ENCODE results near the gene E2F3.

The E2F3 gene

DNA sequence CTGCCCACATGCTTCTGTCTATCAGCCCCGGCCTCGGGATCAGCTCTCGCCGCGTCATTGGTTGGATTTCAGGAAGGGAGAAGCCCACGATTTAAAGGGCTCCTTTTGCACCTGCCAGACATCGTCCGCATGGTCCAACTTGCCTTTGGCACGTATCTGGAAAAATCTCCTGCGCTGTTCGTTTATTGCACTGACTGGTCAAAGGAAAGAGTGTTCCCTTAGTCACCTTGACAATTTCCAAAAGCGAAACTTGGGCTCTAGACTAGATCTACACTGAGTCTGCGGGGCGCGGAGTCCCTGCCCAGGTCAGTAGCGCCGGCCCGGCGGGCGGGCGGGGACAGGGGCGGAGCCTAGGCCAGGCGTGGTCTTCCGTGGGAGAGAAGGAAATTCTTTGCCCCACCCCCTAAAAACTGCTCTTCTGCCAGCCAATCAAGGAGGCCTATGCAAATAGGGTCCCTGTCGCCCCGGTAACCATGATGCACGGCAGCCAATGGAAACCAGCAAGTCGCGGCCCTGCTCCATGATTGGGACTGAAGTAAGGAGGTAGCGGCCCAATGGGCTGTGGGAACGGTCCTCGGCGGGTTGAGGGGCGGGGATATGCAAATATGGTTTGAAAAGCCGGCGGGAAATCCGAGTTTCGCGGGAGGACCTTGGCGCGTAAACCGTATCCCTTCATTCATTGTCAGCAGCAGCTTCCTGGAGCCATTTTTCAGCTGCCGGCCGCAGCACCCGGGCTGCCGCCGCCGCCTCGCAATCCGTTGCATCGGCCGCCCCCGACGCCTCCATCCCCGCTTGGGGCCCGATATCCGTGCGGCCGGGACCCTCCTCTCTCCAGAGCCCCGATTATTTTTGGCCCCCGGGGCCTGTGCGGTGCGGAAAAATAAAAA is at the start of gene E2F3:
E2F3 (plus strand) TSS at position 675 of the 887 bp plus-strand sequence. CDS start 354 bp downstream, outside the sequence.
- peak; percentile 87 to 90 for DNase-seq

DNA sequence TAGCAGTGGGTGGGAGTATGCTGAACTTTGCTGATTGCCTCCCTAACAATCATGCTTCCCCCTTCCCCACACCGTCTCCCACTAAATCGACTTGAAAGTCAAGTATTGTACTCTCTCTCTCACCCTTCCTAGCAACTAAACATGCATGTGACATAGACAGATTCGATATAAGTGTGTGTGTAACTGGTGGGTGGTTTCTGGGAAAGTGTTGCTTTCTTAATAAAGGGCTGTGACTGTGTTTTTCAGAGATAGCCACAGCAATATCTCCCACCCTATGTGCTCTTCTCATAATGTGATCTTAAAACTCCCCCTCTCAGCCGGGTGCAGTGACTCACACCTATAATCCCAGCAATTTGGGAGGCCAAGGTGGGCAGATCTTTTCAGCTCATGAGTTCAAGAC is 49.3 kb upstream of the E2F3 start:
- no peak for DNase-seq

DNA sequence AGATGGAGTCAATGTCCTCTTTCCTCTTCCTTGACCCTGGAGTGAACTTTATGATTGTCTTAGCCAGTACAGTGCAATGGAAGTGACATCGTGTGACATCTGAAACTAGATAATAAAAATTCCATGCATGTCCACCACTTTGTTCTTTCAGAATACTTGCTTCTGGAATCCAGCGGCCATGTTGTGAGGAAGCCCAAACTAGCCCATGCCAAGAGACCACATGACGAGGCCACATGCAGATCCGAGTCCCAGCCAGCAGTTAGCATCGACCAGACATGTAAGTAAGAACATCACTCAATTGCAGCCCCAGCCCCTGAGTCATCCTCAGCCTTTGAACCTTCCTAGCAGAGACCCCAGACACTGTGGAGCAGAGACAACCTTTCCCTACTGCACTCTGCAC is 48.5 kb upstream of the E2F3 start:
- DNase-seq, result no peak

- no peak for DNase-seq
Measured at GRCh38 chr6:20354366-20354765, 47.3 kb upstream of the E2F3 start.

DNA sequence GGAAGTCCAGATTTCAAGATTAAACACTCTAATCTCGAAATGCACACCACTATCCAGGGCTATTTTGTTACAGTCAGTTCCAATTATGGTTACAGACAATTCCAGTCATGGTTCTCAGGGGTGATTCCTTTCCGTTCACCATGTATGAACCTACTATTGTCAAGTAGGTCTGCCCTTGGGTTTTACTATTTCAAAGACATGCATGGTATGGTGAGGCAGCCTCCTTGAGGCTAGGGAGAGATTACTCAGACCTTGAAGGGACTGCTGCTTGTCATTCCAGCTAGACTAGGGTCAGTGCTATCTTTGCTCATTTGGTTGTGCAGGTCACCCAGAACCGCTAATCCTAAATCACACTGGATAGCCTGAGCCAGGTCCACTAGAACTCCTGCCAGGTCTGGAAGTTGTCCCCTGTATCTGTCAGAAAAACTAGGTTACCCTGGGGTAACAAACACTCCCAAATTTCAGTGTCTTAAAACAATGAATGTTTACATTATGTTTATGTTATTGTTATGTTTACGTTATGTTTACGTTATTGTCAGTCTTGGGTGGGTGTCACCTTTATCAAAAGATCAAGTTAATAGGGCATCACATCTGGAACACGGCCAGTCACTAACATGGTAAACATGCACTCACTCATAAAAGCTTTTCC is 41.1 kb upstream of the E2F3 start:
- DNase-seq, result no peak

- DNase-seq, result no peak
Measured at GRCh38 chr6:20362623-20363022, 39.1 kb upstream of the E2F3 start.

- no peak for DNase-seq
Measured at GRCh38 chr6:20364327-20364726, 37.4 kb upstream of the E2F3 start.

DNA sequence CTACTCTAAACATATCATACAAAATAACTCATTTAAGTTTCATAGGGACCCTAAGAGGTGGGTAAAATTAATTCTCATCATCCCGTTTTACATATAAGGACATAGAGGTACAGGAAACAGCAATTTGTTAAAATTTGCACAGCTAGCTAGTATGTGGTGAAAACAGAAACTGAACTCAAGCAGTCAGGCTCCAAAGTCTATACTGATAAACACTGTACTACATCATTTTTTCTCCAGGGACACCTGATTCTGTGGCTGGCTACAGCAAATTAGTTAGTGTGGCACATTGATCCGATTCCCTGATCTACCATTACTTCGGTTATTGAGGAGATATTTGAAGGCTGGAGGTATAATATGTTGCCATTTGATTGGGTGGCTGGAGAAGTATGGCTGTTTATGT is 36.2 kb upstream of the E2F3 start:
- no peak for DNase-seq

- no peak for DNase-seq
Measured at GRCh38 chr6:20366082-20366830, 35.4 kb upstream of the E2F3 start.

- DNase-seq, result no peak
Measured at GRCh38 chr6:20367743-20368485, 33.8 kb upstream of the E2F3 start.

GRCh38 chr6:20370393-20370792 is 31.3 kb upstream of the E2F3 start:
- DNase-seq, result no peak

- no peak for DNase-seq
Measured at GRCh38 chr6:20370801-20371200, 30.9 kb upstream of the E2F3 start.

GRCh38 chr6:20375436-20375835 is 26.2 kb upstream of the E2F3 start:
- DNase-seq, result no peak

DNA sequence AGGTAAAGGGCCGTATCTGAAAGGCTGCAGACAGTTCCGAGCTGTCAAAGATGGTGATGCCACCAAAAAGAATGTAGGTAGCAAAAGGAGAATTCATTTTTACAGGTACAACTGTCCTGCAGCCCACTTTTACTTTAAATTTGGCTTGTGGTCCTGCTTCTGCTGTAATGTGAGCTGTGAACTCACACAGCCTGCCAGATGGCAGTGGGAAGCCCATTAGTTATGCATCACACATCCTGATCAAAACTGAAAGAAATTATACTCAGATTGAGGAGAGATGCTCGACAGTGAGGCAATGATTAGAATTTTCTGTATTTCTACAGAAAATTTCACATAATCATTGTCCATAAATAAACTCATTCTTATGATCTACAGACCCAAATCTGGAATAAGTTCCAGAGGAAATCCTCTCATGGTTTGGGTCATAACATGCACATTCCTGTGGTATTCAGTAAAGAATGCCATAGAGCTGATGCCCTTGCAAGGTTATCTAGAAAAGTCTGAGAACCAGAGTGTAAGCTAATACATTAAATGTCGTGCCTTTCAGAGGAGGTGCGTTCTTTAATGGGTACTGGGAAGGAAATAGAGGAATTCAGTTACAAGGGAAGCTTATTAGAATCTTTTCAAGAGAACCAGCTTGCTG is 23.9 kb upstream of the E2F3 start:
- no peak for DNase-seq

DNA sequence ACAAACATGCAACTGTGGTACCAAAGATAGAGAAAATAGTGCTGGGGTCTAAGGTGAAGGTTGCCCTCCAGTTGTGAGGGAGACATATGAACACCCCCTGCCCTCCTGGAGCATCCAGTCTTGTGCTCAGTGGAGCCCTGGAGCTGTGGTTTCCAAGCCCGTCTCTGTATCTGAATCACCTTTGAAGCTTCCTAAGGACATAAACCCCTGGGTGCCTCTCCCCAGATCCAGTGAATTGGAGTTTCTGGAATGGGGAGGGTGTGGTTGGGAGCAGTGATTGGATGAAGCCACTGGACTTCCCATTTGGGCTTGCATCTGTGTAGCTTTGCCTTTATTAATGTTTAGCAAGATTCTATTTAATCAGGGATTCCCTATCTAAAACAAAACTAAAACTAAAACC is 22.4 kb upstream of the E2F3 start:
- DNase-seq, result no peak

- no peak for DNase-seq
Measured at GRCh38 chr6:20386218-20386617, 15.5 kb upstream of the E2F3 start.

DNA sequence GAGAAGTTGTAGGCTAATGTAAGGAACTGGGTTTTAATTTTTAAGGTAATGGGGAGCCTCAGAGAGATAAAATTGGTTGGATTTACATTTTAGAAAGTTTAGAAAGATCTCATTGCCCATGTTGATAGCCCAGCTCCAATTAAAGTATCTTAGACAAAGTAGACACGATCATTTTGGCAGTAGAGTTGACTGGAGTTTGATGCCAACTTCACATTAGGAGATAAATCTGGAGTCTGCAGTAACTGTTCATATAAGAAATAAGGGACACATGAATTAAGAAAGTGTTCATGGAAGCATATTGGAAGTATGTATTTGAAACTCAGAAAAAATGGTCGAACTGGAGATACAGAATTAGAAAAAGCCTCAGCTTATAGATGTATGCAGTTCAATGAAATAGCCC is 12.6 kb upstream of the E2F3 start:
- DNase-seq, result no peak

DNA sequence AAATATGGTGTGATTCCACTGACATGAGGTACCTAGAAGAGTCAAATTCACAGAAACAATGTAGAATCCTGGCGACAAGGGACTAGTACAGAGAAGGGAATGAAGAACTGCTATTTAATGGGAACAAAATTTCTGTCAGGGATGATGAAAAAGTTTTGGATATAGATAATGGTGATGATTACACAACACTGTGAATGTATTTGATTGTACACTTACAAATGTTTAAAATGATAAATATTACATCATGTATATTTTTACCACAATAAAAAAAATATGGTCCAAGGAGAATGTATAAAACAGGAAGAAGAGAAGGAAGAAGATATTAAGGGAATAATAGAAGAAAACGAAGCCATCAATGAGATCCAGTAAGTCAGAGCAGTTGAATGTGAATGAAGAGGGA is 8.4 kb upstream of the E2F3 start:
- no peak for DNase-seq

GRCh38 chr6:20399518-20399917 is 2.2 kb upstream of the E2F3 start:
- DNase-seq, result no peak

DNA sequence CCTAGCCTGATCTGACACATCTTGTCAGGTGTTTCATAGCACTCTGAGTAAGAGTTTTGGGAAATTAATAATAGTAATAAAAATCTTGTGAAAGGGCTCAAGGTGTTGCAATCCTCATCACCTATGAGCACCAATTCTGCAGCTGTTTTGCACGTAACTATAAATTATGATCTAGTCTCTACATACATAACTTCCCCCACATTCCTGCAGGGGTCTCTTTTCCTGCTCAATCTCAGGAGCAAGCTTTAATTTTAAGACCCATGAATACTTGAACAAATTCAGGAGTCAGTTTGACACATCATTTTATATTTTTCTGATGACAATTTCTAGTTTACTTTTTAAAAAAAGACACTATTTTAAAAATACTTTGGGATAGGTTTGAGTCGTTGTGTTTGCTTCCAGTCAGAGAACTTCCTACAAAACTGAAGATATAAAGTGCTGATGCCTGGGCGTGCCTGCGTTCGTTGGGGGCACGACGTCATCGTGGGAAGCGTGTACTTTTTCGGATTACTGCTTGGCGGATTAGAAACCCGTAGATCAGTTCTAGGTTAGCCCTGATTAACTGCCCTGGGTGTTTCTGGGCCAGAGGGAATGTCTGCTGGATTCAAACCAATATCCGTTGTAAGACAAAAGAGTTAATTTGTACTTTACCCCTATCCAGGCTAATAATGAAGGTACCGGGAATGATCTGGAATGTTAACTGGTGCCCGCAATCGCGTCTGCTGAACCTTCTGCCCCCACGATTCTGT is 1.0 kb upstream of the E2F3 start:
- no peak for DNase-seq

GRCh38 chr6:20402092-20402341 is 338 bp downstream of the E2F3 start:
- DNase-seq, result no peak

Measured in cerebellar nuclear complex (tissue), 1 donor.